Endodermal cell (in vitro differentiated cells): Measurements from ENCODE around the gene POLE2. TPM values are rescaled to one million over a fixed set of nuclear protein-coding genes. Genes with fewer than 3 reads are reported as not detected.

ENCODE experiments used
- DNase-seq: peaks from one replicate; pipeline ENCODE4 v3.0.0-alpha.2; 2017
- H3K27ac ChIP-seq: 2 replicates; pipeline ENCODE4 v1.5.1; 2013; ENCODE audit warnings: mild to moderate bottlenecking, low read depth, low read length, moderate library complexity
- H3K27me3 ChIP-seq: 2 replicates; pipeline ENCODE4 v1.6.1; 2013; ENCODE audit warnings: mild to moderate bottlenecking, low read length, moderate library complexity; ENCODE audit not compliant: insufficient read depth, control insufficient read depth, poor library complexity, severe bottlenecking
- H3K36me3 ChIP-seq: 2 replicates; pipeline ENCODE4 v1.7.0; 2013; ENCODE audit warnings: mild to moderate bottlenecking, low read length, moderate library complexity; ENCODE audit not compliant: control insufficient read depth, insufficient read depth
- H3K4me1 ChIP-seq: one replicate; pipeline ENCODE4 v1.7.0; 2013; ENCODE audit warnings: low read length; ENCODE audit not compliant: control insufficient read depth, insufficient read depth
- H3K4me3 ChIP-seq: 2 replicates; pipeline ENCODE4 v1.5.1; 2013; ENCODE audit warnings: mild to moderate bottlenecking, low read length, moderate library complexity
- H3K9ac ChIP-seq: 2 replicates; pipeline ENCODE4 v1.6.1; 2013; ENCODE audit warnings: mild to moderate bottlenecking, low read length, moderate library complexity; ENCODE audit not compliant: poor library complexity, severe bottlenecking; ENCODE audit errors: extremely low read depth
- H3K9me3 ChIP-seq: 2 replicates; pipeline ENCODE4 v1.6.1; 2013; ENCODE audit warnings: mild to moderate bottlenecking, low read length, moderate library complexity; ENCODE audit not compliant: control insufficient read depth
- H3K27ac Mint-ChIP-seq: 2 replicates; pipeline ENCODE4 v1.8.0; 2020; ENCODE audit warnings: mixed read lengths
- H3K27me3 Mint-ChIP-seq: 2 replicates; pipeline ENCODE4 v1.8.0; 2021; ENCODE audit warnings: mild to moderate bottlenecking, mixed read lengths; ENCODE audit not compliant: insufficient read depth
- H3K36me3 Mint-ChIP-seq: 2 replicates; pipeline ENCODE4 v1.8.0; 2020; ENCODE audit warnings: low read depth, mixed read lengths
- H3K4me1 Mint-ChIP-seq: 2 replicates; pipeline ENCODE4 v1.8.0; 2020; ENCODE audit warnings: mixed read lengths
- H3K4me3 Mint-ChIP-seq: 2 replicates; pipeline ENCODE4 v1.8.0; 2020; ENCODE audit warnings: mild to moderate bottlenecking, moderate library complexity, mixed read lengths
- H3K9me3 Mint-ChIP-seq: 2 replicates; pipeline ENCODE4 v1.8.0; 2020; ENCODE audit warnings: mild to moderate bottlenecking, mixed read lengths
- CTCF ChIP-seq: fragments of 200-600 bp; sonication (generic); conservative IDR thresholded peaks from 2 replicates; pipeline ENCODE4 v1.5.0; 2021; ENCODE audit warnings: antibody characterized with exemption, mild to moderate bottlenecking
- WGBS, 2 experiments: methylation state at CpG; one replicate each; pipeline versions ENCODE4 v1.1.5 to v1.1.7; 2013; ENCODE audit warnings: missing lambda C conversion rate in 2 of 2, mixed read lengths in 1 of 2; ENCODE audit not compliant: insufficient coverage in 1 of 2, insufficient read length in 1 of 2; 5-methylcytosine and 5-hydroxymethylcytosine counted together
- total RNA-seq, 2 donors: library from RNA; stranded (reverse); fragmentation: NEBNext Ultra II Directional in 1 of 2; extraction: Animal tissue kit (Norgen Biotek cat#: 25700) in 1 of 2; gene quantifications; 2 replicates in 1 of 2; 3 replicates in 1 of 2; pipeline ENCODE4 v1.2.1, GENCODE V29; 2021

POLE2 gene
- total RNA-seq, 2 donors from 2014 or later, result 25.5 to 33.6 TPM

- no peak overlapping the region for H3K27ac Mint-ChIP-seq
- Histone ChIP-seq H3K9me3 (no peaks in the 10 kb centered on the region), H3K36me3 (peaks cover 52% of the 10 kb centered on the region), H3K4me3 (no peak overlapping the region), H3K27ac (no peak overlapping the region), H3K4me1 (no peaks in the 10 kb centered on the region), H3K9ac (no peak overlapping the region), H3K27me3 (no peaks in the 10 kb centered on the region)
- no peaks in the 10 kb centered on the region for H3K9me3 Mint-ChIP-seq
- no peaks in the 10 kb centered on the region for H3K27me3 Mint-ChIP-seq
- TF ChIP-seq CTCF, result no peak
- peaks cover 16% of the 10 kb centered on the region for H3K4me1 Mint-ChIP-seq
- H3K4me3 Mint-ChIP-seq, result no peak overlapping the region
- WGBS, 2 experiments, result 95 to 98% methylated on average over 5 to 6 of the region's 6 CpGs
- H3K36me3 Mint-ChIP-seq, result peaks cover 21% of the 10 kb centered on the region
- no peak for DNase-seq
These were observed 70.0 kb downstream of the POLE2 start for GRCh38 chr14:49617852-49618519.

GRCh38 chr14:49615776-49616175 is 72.2 kb downstream of the POLE2 start:
- Histone ChIP-seq H3K27ac (no peak overlapping the region), H3K27me3 (no peaks in the 10 kb centered on the region), H3K4me1 (no peaks in the 10 kb centered on the region), H3K4me3 (no peak overlapping the region), H3K9ac (no peak overlapping the region), H3K36me3 (peaks cover 43% of the 10 kb centered on the region), H3K9me3 (no peaks in the 10 kb centered on the region)
- Mint-ChIP-seq H3K4me3 (no peak overlapping the region), H3K27ac (no peak overlapping the region), H3K4me1 (peaks cover 3% of the 10 kb centered on the region), H3K9me3 (no peaks in the 10 kb centered on the region), H3K27me3 (no peaks in the 10 kb centered on the region), H3K36me3 (peaks cover 22% of the 10 kb centered on the region)
- no peak for TF ChIP-seq CTCF
- 86 to 90% methylated on average over 5 to 6 of the region's 6 CpGs for WGBS, 2 experiments
- DNase-seq, result no peak

- H3K36me3 ChIP-seq, result peaks cover 42% of the 10 kb centered on the region
- no peak overlapping the region for H3K9ac ChIP-seq
- H3K4me3 Mint-ChIP-seq, result no peak overlapping the region
- no peaks in the 10 kb centered on the region for H3K4me1 Mint-ChIP-seq
- H3K9me3 ChIP-seq, result no peaks in the 10 kb centered on the region
- H3K4me3 ChIP-seq, result no peak overlapping the region
- H3K27ac ChIP-seq, result no peak overlapping the region
- H3K4me1 ChIP-seq, result no peaks in the 10 kb centered on the region
- DNase-seq, result no peak
- no peak overlapping the region for H3K27ac Mint-ChIP-seq
- H3K9me3 Mint-ChIP-seq, result no peaks in the 10 kb centered on the region
- H3K27me3 Mint-ChIP-seq, result no peaks in the 10 kb centered on the region
- no peaks in the 10 kb centered on the region for H3K27me3 ChIP-seq
- no peak for TF ChIP-seq CTCF
- WGBS, 2 experiments, result 95 to 100% methylated on average over 2 of the region's 2 CpGs
- peaks cover 27% of the 10 kb centered on the region for H3K36me3 Mint-ChIP-seq
These were observed 73.8 kb downstream of the POLE2 start for GRCh38 chr14:49614196-49614595.
